Memory B cell (primary cell): ENCODE data around the gene BICD1.

Experiments used
- ATAC-seq: fragments of 150-1000 bp; cut with Tn5 transposase; 2 replicates; pipeline ENCODE4 v1.10.0; 2021; ENCODE audit warnings: low read depth, mild to moderate bottlenecking, moderate library complexity
- DNase-seq, 2 donors: peaks; one replicate each; pipeline ENCODE4 v3.0.0; 2022; ENCODE audit warnings: low spot score in 2 of 2
- H3K27ac Mint-ChIP-seq: one replicate; pipeline ENCODE4 v1.8.0; 2022; ENCODE audit warnings: mild to moderate bottlenecking, moderate library complexity, mixed read lengths
- H3K27me3 Mint-ChIP-seq: one replicate; pipeline ENCODE4 v1.8.0; 2022; ENCODE audit warnings: mixed read lengths
- H3K36me3 Mint-ChIP-seq: one replicate; pipeline ENCODE4 v1.8.0; 2022; ENCODE audit warnings: mild to moderate bottlenecking, mixed read lengths
- H3K4me1 Mint-ChIP-seq: one replicate; pipeline ENCODE4 v1.8.0; 2022; ENCODE audit warnings: mixed read lengths
- H3K4me3 Mint-ChIP-seq: one replicate; pipeline ENCODE4 v1.8.0; 2022; ENCODE audit warnings: mild to moderate bottlenecking, moderate library complexity, mixed read lengths
- H3K9me3 Mint-ChIP-seq: one replicate; pipeline ENCODE4 v1.8.0; 2022; ENCODE audit warnings: mixed read lengths

BICD1 gene

GRCh38 chr12:32240831-32241230, 134.2 kb downstream of the BICD1 start:
- Mint-ChIP-seq H3K4me1 (no peaks in the 10 kb centered on the region), H3K9me3 (peaks cover 1% of the 10 kb centered on the region), H3K27me3 (no peaks in the 10 kb centered on the region), H3K36me3 (peaks cover 18% of the 10 kb centered on the region), H3K4me3 (no peak overlapping the region), H3K27ac (no peak overlapping the region)
- DNase-seq (no peak), ATAC-seq (no peak)

GRCh38 chr12:32242641-32243040, 136.0 kb downstream of the BICD1 start:
- Mint-ChIP-seq H3K36me3 (peaks cover 16% of the 10 kb centered on the region), H3K4me3 (no peak overlapping the region), H3K27me3 (no peaks in the 10 kb centered on the region), H3K4me1 (no peaks in the 10 kb centered on the region), H3K9me3 (no peaks in the 10 kb centered on the region), H3K27ac (no peak overlapping the region)
- DNase-seq, result no peak
- ATAC-seq, result no peak

GRCh38 chr12:32248441-32249140, 141.9 kb downstream of the BICD1 start:
- Mint-ChIP-seq H3K36me3 (peaks cover 17% of the 10 kb centered on the region), H3K9me3 (peaks cover 3% of the 10 kb centered on the region), H3K27ac (peak overlapping the region; percentile 40), H3K4me3 (no peak overlapping the region), H3K27me3 (no peaks in the 10 kb centered on the region), H3K4me1 (peaks cover 11% of the 10 kb centered on the region)
- DNase-seq (no peak), ATAC-seq (no peak)

GRCh38 chr12:32249777-32250176, 143.1 kb downstream of the BICD1 start:
- H3K4me1 Mint-ChIP-seq, result peaks cover 17% of the 10 kb centered on the region
- DNase-seq, result no peak
- H3K9me3 Mint-ChIP-seq, result peaks cover 3% of the 10 kb centered on the region
- H3K4me3 Mint-ChIP-seq, result no peak overlapping the region
- no peaks in the 10 kb centered on the region for H3K27me3 Mint-ChIP-seq
- ATAC-seq, result no peak
- peaks cover 23% of the 10 kb centered on the region for H3K36me3 Mint-ChIP-seq
- peak overlapping the region; percentile 40 for H3K27ac Mint-ChIP-seq

GRCh38 chr12:32252199-32253073, 145.8 kb downstream of the BICD1 start:
- Mint-ChIP-seq H3K4me1 (peaks cover 17% of the 10 kb centered on the region), H3K4me3 (peak overlapping the region; percentile 68), H3K9me3 (peaks cover 4% of the 10 kb centered on the region), H3K27ac (peak overlapping the region; percentile 86), H3K36me3 (peaks cover 18% of the 10 kb centered on the region), H3K27me3 (no peaks in the 10 kb centered on the region)
- DNase-seq, result peak in 1 of 2 donors; percentile 38
- peak; percentile 99 for ATAC-seq

- H3K36me3 Mint-ChIP-seq, result peaks cover 15% of the 10 kb centered on the region
- H3K27ac Mint-ChIP-seq, result peak overlapping the region; percentile 86
- peaks cover 1% of the 10 kb centered on the region for H3K9me3 Mint-ChIP-seq
- H3K4me1 Mint-ChIP-seq, result peaks cover 17% of the 10 kb centered on the region
- DNase-seq (no peak), ATAC-seq (no peak)
- H3K27me3 Mint-ChIP-seq, result no peaks in the 10 kb centered on the region
- peak overlapping the region; percentile 64 for H3K4me3 Mint-ChIP-seq
These were observed 146.6 kb downstream of the BICD1 start for GRCh38 chr12:32253154-32253790.

- ATAC-seq, result no peak
- Mint-ChIP-seq H3K27ac (peak overlapping the region; percentile 80), H3K4me1 (peaks cover 21% of the 10 kb centered on the region), H3K9me3 (peaks cover 1% of the 10 kb centered on the region), H3K36me3 (peaks cover 12% of the 10 kb centered on the region), H3K27me3 (no peaks in the 10 kb centered on the region), H3K4me3 (no peak overlapping the region)
- no peak for DNase-seq
These were observed 147.8 kb downstream of the BICD1 start for GRCh38 chr12:32254260-32254956.

GRCh38 chr12:32255588-32255987, 148.9 kb downstream of the BICD1 start:
- DNase-seq (no peak), ATAC-seq (no peak)
- Mint-ChIP-seq H3K27ac (peak overlapping the region; percentile 80), H3K36me3 (peaks cover 9% of the 10 kb centered on the region), H3K27me3 (no peaks in the 10 kb centered on the region), H3K9me3 (peaks cover 1% of the 10 kb centered on the region), H3K4me1 (peaks cover 18% of the 10 kb centered on the region), H3K4me3 (no peak overlapping the region)

- no peak overlapping the region for H3K27ac Mint-ChIP-seq
- peaks cover 19% of the 10 kb centered on the region for H3K4me1 Mint-ChIP-seq
- H3K36me3 Mint-ChIP-seq, result peaks cover 9% of the 10 kb centered on the region
- H3K4me3 Mint-ChIP-seq, result no peak overlapping the region
- no peaks in the 10 kb centered on the region for H3K27me3 Mint-ChIP-seq
- peaks cover 1% of the 10 kb centered on the region for H3K9me3 Mint-ChIP-seq
- ATAC-seq (no peak), DNase-seq (no peak)
These were observed 151.2 kb downstream of the BICD1 start for GRCh38 chr12:32257695-32258496.

- no peak for ATAC-seq
- Mint-ChIP-seq H3K36me3 (no peaks in the 10 kb centered on the region), H3K4me1 (peaks cover 19% of the 10 kb centered on the region), H3K9me3 (peaks cover 1% of the 10 kb centered on the region), H3K4me3 (no peak overlapping the region), H3K27me3 (no peaks in the 10 kb centered on the region), H3K27ac (peak overlapping the region; percentile 59)
- DNase-seq, result no peak
These were observed 154.0 kb downstream of the BICD1 start for GRCh38 chr12:32260696-32261095.

- Mint-ChIP-seq H3K36me3 (no peaks in the 10 kb centered on the region), H3K27ac (peak overlapping the region; percentile 59), H3K27me3 (no peaks in the 10 kb centered on the region), H3K9me3 (peaks cover 1% of the 10 kb centered on the region), H3K4me3 (no peak overlapping the region), H3K4me1 (peaks cover 22% of the 10 kb centered on the region)
- DNase-seq (no peak), ATAC-seq (no peak)
These were observed 155.0 kb downstream of the BICD1 start for GRCh38 chr12:32261638-32262037.

- H3K4me3 Mint-ChIP-seq, result peak overlapping the region; percentile 42
These were observed 158.3 kb downstream of the BICD1 start for GRCh38 chr12:32264961-32265360.

GRCh38 chr12:32265456-32265855, 158.8 kb downstream of the BICD1 start:
- Mint-ChIP-seq H3K36me3 (no peaks in the 10 kb centered on the region), H3K4me3 (peak overlapping the region; percentile 70), H3K9me3 (peaks cover 1% of the 10 kb centered on the region), H3K4me1 (peaks cover 22% of the 10 kb centered on the region), H3K27ac (peak overlapping the region; percentile 96), H3K27me3 (no peaks in the 10 kb centered on the region)
- DNase-seq, result no peak
- ATAC-seq, result no peak

More at GRCh38 chr12:32264961-32265360, 158.3 kb downstream of the BICD1 start:
- peak; percentile 32 to 52 for DNase-seq
- ATAC-seq, result peak; percentile 85
- Mint-ChIP-seq H3K27me3 (no peaks in the 10 kb centered on the region), H3K4me1 (peaks cover 22% of the 10 kb centered on the region), H3K9me3 (peaks cover 1% of the 10 kb centered on the region), H3K27ac (peak overlapping the region; percentile 96), H3K36me3 (no peaks in the 10 kb centered on the region)
